T follicular helper cell (primary cell): ENCODE measurements around the gene VWA1.
"Not testable (repeated sequence)": the region's sequence is repeated elsewhere in the genome, so short reads cannot be mapped to it uniquely, and the experiment has no call there.

Source experiments
- DNase-seq: peaks from one replicate; pipeline ENCODE4 v3.0.0-alpha.2; 2020; ENCODE audit warnings: low read depth

The VWA1 gene

GRCh38 chr1:1484976-1485750 lies 49.7 kb downstream of the VWA1 start:
- DNase-seq = not testable (repeated sequence)

GRCh38 chr1:1485755-1486317 lies 50.3 kb downstream of the VWA1 start:
- DNase-seq = not testable (repeated sequence)

GRCh38 chr1:1487701-1488100 lies 52.2 kb downstream of the VWA1 start:
- no peak for DNase-seq

GRCh38 chr1:1489231-1489630 lies 53.7 kb downstream of the VWA1 start:
- DNase-seq = no peak

GRCh38 chr1:1489861-1490260 lies 54.4 kb downstream of the VWA1 start:
- no peak for DNase-seq

- no peak for DNase-seq
These were observed 55.2 kb downstream of the VWA1 start for GRCh38 chr1:1490633-1491230.

GRCh38 chr1:1491601-1492000 lies 56.1 kb downstream of the VWA1 start:
- no peak for DNase-seq
